ENCODE measurements around the gene BNC2. TPM values are rescaled to one million over a fixed set of nuclear protein-coding genes. Genes with fewer than 3 reads are reported as not detected.

BNC2 gene
- total and polyA plus RNA-seq, 4 experiments from 2014 or later: not detected

DNA sequence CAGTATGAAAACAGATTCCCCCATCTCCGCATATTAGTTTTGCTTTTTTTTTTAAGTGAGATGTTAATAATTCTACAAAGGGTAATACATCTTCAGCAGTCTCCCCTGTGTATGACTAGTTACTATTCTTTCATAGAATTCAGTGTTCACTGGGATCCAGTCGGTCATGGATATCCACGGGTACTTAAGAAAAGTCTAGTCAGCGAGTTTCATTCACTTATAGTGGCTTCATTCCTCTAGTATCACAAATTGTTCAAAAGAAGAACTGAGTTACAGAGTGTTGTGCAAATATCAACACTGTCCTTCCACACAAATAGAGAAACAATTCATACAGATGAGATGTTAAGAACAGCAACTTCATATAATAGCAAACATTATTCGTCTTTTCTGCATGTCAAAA, 35.7 kb downstream of the BNC2 start:
- H3K4me3 Mint-ChIP-seq: no peak overlapping the region
- no peak overlapping the region for H3K4me3 ChIP-seq (ENCODE audit: low read length in 2 of 2)
- no peaks in the 10 kb centered on the region for H3K27me3 Mint-ChIP-seq
- H3K9me3 Mint-ChIP-seq: peaks cover 0 to 15% (median 5%) of the 10 kb centered on the region in 8 donors
- H3K36me3 ChIP-seq (ENCODE audit: insufficient read depth, low read length): no peaks in the 10 kb centered on the region
- ChIA-PET CTCF (ENCODE audit: partially characterized antibody) (no interaction called here), POLR2A (ENCODE audit: partially characterized antibody) (no interaction called here)
- H3K27ac ChIP-seq (ENCODE audit: low read depth, low read length): no peak overlapping the region
- no peaks in the 10 kb centered on the region for H3K4me1 ChIP-seq (ENCODE audit: insufficient read depth, low read length)
- H3K9me3 ChIP-seq (ENCODE audit: control insufficient read depth in 1 of 2, low read length in 2 of 2): no peaks in the 10 kb centered on the region
- H3K4me1 Mint-ChIP-seq: no peaks in the 10 kb centered on the region
- no peak for DNase-seq
- no peaks in the 10 kb centered on the region for H3K27me3 ChIP-seq (ENCODE audit: insufficient read depth, low read length)
- no peak overlapping the region for H3K27ac Mint-ChIP-seq
- H3K36me3 Mint-ChIP-seq: no peaks in the 10 kb centered on the region
- intact Hi-C loops (cut with micrococcal nuclease): no loop called here

DNA sequence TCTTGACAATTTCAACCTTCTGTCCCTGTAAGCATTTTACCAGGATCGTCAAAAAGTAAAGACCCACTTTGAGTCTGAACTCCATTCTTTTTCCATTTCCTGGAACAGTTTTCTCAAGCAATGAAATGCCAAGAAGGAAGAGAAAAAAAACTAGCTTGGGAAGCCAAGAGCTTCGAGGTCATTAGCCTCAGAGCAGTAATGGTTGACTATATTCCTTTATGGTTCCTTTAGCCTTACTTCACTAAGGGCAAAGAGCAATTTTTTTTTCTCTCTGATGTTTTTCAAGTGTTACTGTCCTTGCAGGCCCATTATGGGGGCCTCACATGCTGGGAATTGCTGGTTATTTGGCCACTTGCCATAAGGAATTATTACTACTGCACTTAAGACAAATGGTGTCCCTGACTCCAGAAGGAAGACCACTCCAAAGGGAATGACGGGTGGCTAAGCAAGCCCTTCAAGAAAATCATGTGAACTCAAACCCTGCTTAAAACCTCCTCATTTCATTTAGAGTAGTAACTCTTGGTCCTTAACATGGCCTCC, 37.1 kb downstream of the BNC2 start:
- no peak overlapping the region for H3K27ac ChIP-seq (ENCODE audit: low read depth, low read length)
- no peak overlapping the region for H3K4me3 Mint-ChIP-seq
- intact Hi-C loops (cut with micrococcal nuclease): no loop called here
- no peaks in the 10 kb centered on the region for H3K27me3 ChIP-seq (ENCODE audit: insufficient read depth, low read length)
- H3K9me3 Mint-ChIP-seq: peaks cover 0 to 15% (median 5%) of the 10 kb centered on the region in 8 donors
- no peak for DNase-seq
- H3K27me3 Mint-ChIP-seq: no peaks in the 10 kb centered on the region
- CTCF ChIA-PET (ENCODE audit: partially characterized antibody): no interaction called here
- no peak overlapping the region for H3K4me3 ChIP-seq (ENCODE audit: low read length in 2 of 2)
- H3K9me3 ChIP-seq (ENCODE audit: control insufficient read depth in 1 of 2, low read length in 2 of 2): no peaks in the 10 kb centered on the region
- H3K4me1 ChIP-seq (ENCODE audit: insufficient read depth, low read length): no peaks in the 10 kb centered on the region
- no peaks in the 10 kb centered on the region for H3K4me1 Mint-ChIP-seq
- POLR2A ChIA-PET (ENCODE audit: partially characterized antibody): no interaction called here
- H3K36me3 ChIP-seq (ENCODE audit: insufficient read depth, low read length): no peaks in the 10 kb centered on the region
- no peak overlapping the region for H3K27ac Mint-ChIP-seq
- H3K36me3 Mint-ChIP-seq: no peaks in the 10 kb centered on the region

DNA sequence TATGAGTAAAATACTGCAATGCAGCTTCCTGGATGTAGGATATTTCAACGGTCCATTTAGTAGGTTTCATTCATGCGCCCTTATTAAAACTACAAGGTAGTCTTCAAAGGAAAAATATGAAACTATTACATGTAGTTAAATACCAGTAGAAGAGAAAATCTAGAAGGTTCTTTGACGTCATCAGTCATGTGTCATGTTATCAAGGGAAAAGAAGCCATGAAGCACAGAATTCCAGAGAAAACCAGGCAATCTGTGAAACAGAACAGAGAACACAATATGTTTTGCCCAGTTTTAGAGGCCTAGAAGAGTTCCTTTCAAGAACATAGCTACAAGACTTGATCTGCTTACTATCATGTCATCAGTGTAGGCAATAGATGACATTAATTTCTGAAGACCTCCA, 38.4 kb downstream of the BNC2 start:
- H3K9me3 Mint-ChIP-seq: peaks cover 2 to 20% (median 6%) of the 10 kb centered on the region in 8 donors
- no peak overlapping the region for H3K27ac Mint-ChIP-seq
- Histone ChIP-seq H3K27ac (ENCODE audit: low read depth, low read length) (no peak overlapping the region), H3K9me3 (ENCODE audit: control insufficient read depth in 1 of 2, low read length in 2 of 2) (no peaks in the 10 kb centered on the region), H3K27me3 (ENCODE audit: insufficient read depth, low read length) (no peaks in the 10 kb centered on the region), H3K4me1 (ENCODE audit: insufficient read depth, low read length) (no peaks in the 10 kb centered on the region), H3K4me3 (ENCODE audit: low read length in 2 of 2) (no peak overlapping the region), H3K36me3 (ENCODE audit: insufficient read depth, low read length) (no peaks in the 10 kb centered on the region)
- no peaks in the 10 kb centered on the region for H3K36me3 Mint-ChIP-seq
- intact Hi-C loops (cut with micrococcal nuclease): no loop called here
- no peaks in the 10 kb centered on the region for H3K4me1 Mint-ChIP-seq
- POLR2A ChIA-PET (ENCODE audit: partially characterized antibody): no interaction called here
- CTCF ChIA-PET (ENCODE audit: partially characterized antibody): no interaction called here
- no peak for DNase-seq
- no peak overlapping the region for H3K4me3 Mint-ChIP-seq
- no peaks in the 10 kb centered on the region for H3K27me3 Mint-ChIP-seq

DNA sequence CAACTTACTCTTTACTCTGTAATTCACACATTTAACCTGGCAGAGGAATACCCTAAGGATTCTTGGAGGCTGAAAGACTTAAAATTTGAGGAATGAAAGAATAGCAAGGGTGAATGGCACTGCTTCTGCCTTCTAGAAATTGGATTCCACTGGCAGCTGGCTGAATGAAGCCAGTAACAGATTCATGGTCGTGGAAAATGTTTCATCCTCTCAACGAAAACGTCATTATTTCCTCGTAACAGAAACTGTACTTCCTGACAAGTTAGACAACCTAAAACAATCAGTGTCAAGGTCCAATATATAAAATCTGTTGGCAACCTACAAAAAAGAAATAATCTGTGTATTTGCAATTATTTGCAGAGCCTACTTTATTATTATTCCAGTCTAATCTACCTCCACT, 39.7 kb downstream of the BNC2 start:
- POLR2A ChIA-PET (ENCODE audit: partially characterized antibody): no interaction called here
- DNase-seq: no peak
- Mint-ChIP-seq H3K9me3 (peaks cover 2 to 21% (median 7%) of the 10 kb centered on the region in 8 donors), H3K4me3 (no peak overlapping the region), H3K36me3 (no peaks in the 10 kb centered on the region), H3K27me3 (no peaks in the 10 kb centered on the region), H3K4me1 (no peaks in the 10 kb centered on the region), H3K27ac (no peak overlapping the region)
- intact Hi-C loops (cut with micrococcal nuclease): no loop called here
- Histone ChIP-seq H3K9me3 (ENCODE audit: control insufficient read depth in 1 of 2, low read length in 2 of 2) (no peaks in the 10 kb centered on the region), H3K27me3 (ENCODE audit: insufficient read depth, low read length) (no peaks in the 10 kb centered on the region), H3K36me3 (ENCODE audit: insufficient read depth, low read length) (no peaks in the 10 kb centered on the region), H3K4me1 (ENCODE audit: insufficient read depth, low read length) (no peaks in the 10 kb centered on the region), H3K4me3 (ENCODE audit: low read length in 2 of 2) (no peak overlapping the region), H3K27ac (ENCODE audit: low read depth, low read length) (no peak overlapping the region)
- CTCF ChIA-PET (ENCODE audit: partially characterized antibody): no interaction called here

DNA sequence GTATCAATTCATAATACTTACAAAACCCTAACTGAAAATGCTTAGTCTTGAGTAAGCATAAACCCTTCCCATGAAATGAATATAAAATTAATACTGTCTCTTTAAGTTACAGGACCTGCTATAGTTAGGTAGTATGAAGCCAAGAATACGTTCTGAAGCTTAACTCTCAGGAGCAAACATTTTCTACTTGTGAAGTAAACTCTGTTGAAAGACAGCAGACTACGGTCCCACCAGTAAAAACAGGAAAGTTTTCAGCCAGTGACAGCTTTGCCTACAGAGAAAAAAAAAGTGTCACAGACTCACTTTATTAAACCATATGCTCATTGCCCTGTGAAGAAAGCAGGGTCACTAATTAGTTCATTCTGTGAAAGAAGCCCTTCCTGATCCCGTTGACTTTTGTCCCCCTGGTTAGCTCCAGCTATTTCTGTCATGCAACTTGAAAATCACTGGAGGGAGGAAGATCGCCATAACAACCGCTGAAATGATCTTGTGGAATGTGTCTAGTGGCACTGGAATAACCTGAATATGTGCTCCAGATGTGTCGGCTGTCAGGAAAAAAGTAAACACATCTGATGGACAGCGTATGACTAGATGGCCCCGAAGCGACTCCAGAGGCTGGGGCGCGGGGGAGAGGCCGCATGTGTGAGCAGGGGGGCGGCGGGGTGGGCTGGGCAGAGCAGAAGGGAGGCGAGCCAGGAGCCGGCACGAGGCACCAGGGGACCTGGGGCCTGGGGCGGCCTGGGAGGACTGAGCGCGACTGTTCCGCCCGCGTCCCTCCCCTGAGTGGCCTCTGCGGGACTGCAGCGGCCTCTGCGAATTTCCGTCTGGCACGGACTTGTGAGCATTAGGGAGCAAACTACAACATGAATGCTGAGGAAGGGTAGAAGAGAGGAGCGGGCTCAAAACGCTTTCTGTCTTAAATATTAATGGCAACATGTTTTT, 41.9 kb downstream of the BNC2 start:
- Mint-ChIP-seq H3K4me1 (no peaks in the 10 kb centered on the region), H3K9me3 (peaks cover 0 to 14% (median 6%) of the 10 kb centered on the region in 8 donors), H3K27me3 (no peaks in the 10 kb centered on the region), H3K27ac (no peak overlapping the region), H3K4me3 (no peak overlapping the region), H3K36me3 (no peaks in the 10 kb centered on the region)
- no peaks in the 10 kb centered on the region for H3K36me3 ChIP-seq (ENCODE audit: insufficient read depth, low read length)
- no peak overlapping the region for H3K27ac ChIP-seq (ENCODE audit: low read depth, low read length)
- no peak overlapping the region for H3K4me3 ChIP-seq (ENCODE audit: low read length in 2 of 2)
- ChIA-PET POLR2A (ENCODE audit: partially characterized antibody) (no interaction called here), CTCF (ENCODE audit: partially characterized antibody) (no interaction called here)
- no peak for DNase-seq
- intact Hi-C loops (cut with micrococcal nuclease): no loop called here
- H3K9me3 ChIP-seq (ENCODE audit: control insufficient read depth in 1 of 2, low read length in 2 of 2): no peaks in the 10 kb centered on the region
- no peaks in the 10 kb centered on the region for H3K4me1 ChIP-seq (ENCODE audit: insufficient read depth, low read length)
- no peaks in the 10 kb centered on the region for H3K27me3 ChIP-seq (ENCODE audit: insufficient read depth, low read length)

DNA sequence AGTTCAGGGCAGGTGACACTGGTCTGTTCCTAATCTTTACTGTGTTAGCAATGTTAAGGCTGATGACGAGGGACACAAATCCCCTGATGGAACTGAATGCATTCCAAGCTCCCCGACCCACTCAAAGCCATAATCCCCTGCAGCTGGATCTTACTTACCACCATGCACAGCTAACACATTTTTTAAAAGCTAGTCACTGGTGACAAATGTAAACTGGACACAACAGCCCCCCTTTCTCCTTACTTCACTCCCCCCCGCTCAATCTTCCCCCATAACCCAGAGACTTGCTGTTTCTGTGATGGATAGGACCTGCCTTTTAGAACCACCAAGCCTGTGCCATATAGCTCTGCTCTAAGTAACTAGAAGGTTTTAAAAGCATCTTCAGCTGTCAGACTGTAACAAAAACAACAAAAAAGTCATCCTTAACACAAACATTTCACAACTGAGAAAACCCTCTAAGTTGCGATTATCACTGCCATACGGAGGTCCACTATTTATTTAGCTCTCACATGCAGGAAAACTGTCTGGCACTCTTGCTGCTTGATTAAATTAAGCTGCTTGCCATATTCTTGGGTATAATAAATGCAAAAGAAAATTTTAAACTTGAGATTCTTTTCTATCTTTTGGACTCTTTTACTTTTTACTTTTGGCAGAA, 44.4 kb downstream of the BNC2 start:
- H3K4me3 Mint-ChIP-seq: no peak overlapping the region
- Histone ChIP-seq H3K36me3 (ENCODE audit: insufficient read depth, low read length) (no peaks in the 10 kb centered on the region), H3K9me3 (ENCODE audit: control insufficient read depth in 1 of 2, low read length in 2 of 2) (no peaks in the 10 kb centered on the region), H3K4me3 (ENCODE audit: low read length in 2 of 2) (no peak overlapping the region), H3K27ac (ENCODE audit: low read depth, low read length) (no peak overlapping the region), H3K4me1 (ENCODE audit: insufficient read depth, low read length) (no peaks in the 10 kb centered on the region), H3K27me3 (ENCODE audit: insufficient read depth, low read length) (no peaks in the 10 kb centered on the region)
- no peaks in the 10 kb centered on the region for H3K4me1 Mint-ChIP-seq
- ChIA-PET POLR2A (ENCODE audit: partially characterized antibody) (no interaction called here), CTCF (ENCODE audit: partially characterized antibody) (no interaction called here)
- H3K27ac Mint-ChIP-seq: no peak overlapping the region
- intact Hi-C loops (cut with micrococcal nuclease): no loop called here
- H3K36me3 Mint-ChIP-seq: no peaks in the 10 kb centered on the region
- H3K27me3 Mint-ChIP-seq: no peaks in the 10 kb centered on the region
- DNase-seq: no peak
- peaks cover 0 to 7% (median 5%) of the 10 kb centered on the region in 8 donors for H3K9me3 Mint-ChIP-seq

DNA sequence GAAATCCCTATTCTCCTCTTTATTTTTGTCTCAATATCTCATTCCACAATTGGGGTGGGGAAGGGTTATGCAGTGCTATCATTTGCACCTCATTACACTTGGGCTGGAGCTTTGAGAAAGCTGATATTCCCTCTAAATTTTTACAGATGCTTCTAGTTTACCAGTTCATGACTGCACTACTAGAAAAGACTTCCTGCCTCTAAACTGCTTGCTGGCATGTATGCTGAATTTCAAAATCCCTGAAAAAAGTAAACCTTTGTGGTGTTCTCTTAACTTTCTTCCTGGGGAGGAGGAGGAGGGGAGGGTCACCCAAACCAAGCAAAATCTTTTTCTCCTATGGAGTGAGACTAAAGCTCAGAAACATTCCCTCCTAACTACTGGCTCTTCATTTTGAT, 45.1 kb downstream of the BNC2 start:
- H3K27ac Mint-ChIP-seq: no peak overlapping the region

More for the DNA sequence above, 45.1 kb downstream of the BNC2 start:
- no peaks in the 10 kb centered on the region for H3K4me1 Mint-ChIP-seq
- intact Hi-C loops (cut with micrococcal nuclease): no loop called here
- H3K27me3 Mint-ChIP-seq: no peaks in the 10 kb centered on the region
- no peaks in the 10 kb centered on the region for H3K9me3 ChIP-seq (ENCODE audit: control insufficient read depth in 1 of 2, low read length in 2 of 2)
- no peak for DNase-seq
- H3K27me3 ChIP-seq (ENCODE audit: insufficient read depth, low read length): no peaks in the 10 kb centered on the region
- ChIA-PET POLR2A (ENCODE audit: partially characterized antibody) (no interaction called here), CTCF (ENCODE audit: partially characterized antibody) (no interaction called here)
- no peak overlapping the region for H3K27ac ChIP-seq (ENCODE audit: low read depth, low read length)
- H3K9me3 Mint-ChIP-seq: peaks cover 0 to 11% (median 5%) of the 10 kb centered on the region in 8 donors
- no peak overlapping the region for H3K4me3 Mint-ChIP-seq
- no peaks in the 10 kb centered on the region for H3K4me1 ChIP-seq (ENCODE audit: insufficient read depth, low read length)
- H3K4me3 ChIP-seq (ENCODE audit: low read length in 2 of 2): no peak overlapping the region
- H3K36me3 Mint-ChIP-seq: no peaks in the 10 kb centered on the region
- no peaks in the 10 kb centered on the region for H3K36me3 ChIP-seq (ENCODE audit: insufficient read depth, low read length)

Data from CD4-positive, alpha-beta memory T cell (primary cell).